ENCODE data around the gene SLC2A9.
"Not testable (repeated sequence)": the region's sequence is repeated elsewhere in the genome, so short reads cannot be mapped to it uniquely, and the experiment has no call there.

The SLC2A9 gene

DNA sequence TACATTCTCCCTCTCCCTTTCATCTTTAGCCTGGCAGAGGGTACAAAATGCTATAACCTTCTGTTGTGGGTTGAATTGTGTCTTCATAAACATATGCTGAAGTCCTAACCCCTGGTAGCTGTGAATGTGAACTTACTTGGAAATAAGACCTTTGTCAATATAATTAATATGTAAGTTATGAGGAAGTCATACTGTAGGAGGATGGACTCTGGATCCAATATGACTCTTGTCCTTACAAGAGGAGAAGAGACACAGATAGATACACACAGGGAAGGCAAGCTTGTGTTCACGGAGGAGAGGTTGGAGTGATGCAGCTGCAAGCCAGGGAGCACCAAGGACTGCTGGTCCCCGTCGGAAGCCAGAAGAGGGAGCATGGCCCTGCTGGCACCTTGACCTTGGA, 94.7 kb downstream of the SLC2A9 start:
- DNase-seq (ENCODE audit: low spot score) = no peak

GRCh38 chr4:9925750-9926439, 95.4 kb downstream of the SLC2A9 start:
- DNase-seq (ENCODE audit: low spot score) = no peak

DNA sequence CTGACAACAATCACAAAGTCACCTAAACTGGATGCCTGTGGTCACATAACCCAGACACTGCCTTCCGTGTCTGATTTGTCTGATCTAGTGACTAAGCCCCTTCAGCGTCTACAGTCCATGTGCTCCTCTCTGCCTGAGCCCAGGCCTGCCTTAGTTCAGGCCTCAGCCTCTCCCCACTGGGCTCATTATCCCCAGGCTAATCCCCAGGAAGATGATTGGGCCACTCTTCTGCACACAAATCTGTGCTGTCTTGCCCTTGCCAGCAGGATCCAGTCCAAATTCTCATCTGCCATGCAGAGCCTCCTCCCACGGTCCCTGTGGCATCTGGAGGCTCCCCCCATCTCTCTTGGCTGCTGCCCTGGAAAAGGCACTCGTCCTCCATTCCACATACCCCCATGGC, 96.5 kb downstream of the SLC2A9 start:
- peak; percentile 36 for DNase-seq (ENCODE audit: low spot score)

DNA sequence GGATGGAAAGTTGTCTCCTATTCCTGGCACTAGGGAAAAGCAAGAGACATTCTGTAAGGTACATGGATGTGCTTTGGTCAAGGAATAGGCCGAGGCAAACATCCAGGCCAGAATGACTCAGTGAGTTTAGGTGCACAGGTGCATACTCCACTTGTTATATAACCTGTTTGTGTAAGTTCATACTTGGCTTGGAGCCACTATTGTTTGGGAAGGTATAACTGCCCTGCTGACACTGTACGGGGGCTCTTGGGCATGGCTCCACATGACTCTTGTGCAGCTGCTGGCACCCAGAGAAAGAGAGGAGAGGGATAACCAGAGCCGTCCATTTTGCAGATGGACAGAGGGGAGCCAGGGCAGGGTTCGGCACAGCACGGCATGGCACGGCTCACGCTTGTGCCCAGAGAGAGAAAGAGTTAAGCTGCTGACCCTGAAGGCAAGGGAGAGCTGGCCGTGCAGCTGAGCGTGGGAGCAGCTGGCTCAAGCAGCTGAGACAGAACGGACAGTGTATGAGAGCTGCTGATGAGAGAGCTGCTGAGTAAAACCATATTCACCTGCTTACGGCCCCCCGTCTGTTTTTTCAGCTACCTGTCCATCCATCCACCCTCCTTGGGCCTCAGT, 98.0 kb downstream of the SLC2A9 start:
- DNase-seq (ENCODE audit: low spot score) = no peak

- DNase-seq (ENCODE audit: low spot score) = no peak
These were observed 100.0 kb downstream of the SLC2A9 start for GRCh38 chr4:9921326-9921725.

GRCh38 chr4:9920029-9920428, 101.3 kb downstream of the SLC2A9 start:
- no peak for DNase-seq (ENCODE audit: low spot score)

DNA sequence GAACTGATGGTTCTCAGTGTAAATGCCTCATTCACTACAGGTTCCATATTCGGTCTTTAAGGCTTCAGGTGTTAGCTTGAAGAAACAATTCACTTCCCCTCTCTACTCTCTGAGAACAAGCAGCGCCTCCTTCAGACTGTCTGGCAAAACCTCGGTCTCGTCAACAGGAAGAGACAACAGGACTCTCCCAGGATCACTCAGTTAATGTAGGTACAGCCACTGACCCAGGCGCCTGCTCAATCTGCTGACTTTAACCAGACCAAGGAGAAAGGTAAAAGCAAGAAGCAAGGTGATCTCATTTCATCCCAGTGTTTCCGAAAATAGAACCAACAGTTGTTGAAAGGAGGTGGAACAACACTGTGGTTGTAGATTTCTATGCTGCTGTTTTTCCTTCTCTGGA, 102.2 kb downstream of the SLC2A9 start:
- DNase-seq (ENCODE audit: low spot score) = no peak

DNA sequence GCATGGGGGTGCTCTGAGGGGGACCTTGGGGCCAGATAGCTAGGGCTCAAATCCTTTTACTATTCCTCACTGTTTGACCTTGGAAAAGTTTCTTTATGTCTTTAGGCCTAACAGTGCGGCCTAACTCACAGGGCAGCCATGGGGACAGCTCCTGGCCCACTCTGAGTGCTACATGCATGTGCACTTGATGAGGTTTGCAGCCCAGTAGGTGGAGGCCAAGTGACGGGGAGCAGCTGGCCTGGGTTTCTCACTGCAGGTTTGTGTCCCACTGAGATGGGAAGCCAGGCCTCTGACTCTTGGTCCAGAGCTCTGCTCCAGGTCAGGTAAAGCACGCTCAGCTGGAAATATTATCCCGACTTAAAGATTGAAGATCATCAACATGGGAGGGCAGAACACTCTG, 102.8 kb downstream of the SLC2A9 start:
- no peak for DNase-seq (ENCODE audit: low spot score)

DNA sequence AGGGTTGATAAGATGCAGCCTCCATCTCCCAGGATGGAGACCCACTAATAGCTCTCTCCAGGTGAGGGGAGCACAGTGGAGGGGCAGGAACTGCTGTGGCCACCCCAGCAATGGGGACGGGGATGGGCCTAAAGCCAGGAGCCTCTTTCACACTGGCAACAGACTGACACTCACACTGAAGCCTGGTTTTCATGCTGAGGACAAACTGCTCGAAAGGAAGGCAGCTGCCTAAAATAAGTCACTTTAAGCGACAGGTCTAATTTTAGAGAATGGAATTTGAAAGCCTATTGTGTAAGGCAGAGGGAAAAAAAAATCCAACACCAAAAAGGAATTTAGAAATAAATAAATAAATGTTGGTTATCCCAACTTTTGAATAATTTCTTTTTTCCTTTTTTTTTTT, 104.4 kb downstream of the SLC2A9 start:
- no peak for DNase-seq (ENCODE audit: low spot score)

GRCh38 chr4:9916346-9916745, 105.0 kb downstream of the SLC2A9 start:
- no peak for DNase-seq (ENCODE audit: low spot score)

DNA sequence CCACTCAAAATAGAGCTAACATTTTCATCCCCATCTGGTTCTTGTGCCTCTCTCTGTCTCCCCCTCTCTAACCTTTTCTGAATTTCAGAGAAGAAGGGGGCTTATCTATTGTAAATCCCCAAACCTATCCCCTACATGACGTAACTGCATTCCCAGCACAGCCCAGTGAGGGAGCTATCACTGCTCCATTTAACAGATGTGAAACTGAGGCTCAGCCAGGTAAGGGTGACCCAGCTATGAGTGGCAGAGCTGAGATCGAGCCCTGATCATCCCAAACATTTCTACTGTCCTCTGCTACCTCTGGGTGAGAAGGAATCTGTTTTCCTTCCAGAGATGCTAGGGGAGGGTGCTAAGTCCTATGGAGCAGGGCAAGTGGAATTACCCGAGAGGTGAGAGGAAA, 107.5 kb downstream of the SLC2A9 start:
- DNase-seq (ENCODE audit: low spot score) = no peak

DNA sequence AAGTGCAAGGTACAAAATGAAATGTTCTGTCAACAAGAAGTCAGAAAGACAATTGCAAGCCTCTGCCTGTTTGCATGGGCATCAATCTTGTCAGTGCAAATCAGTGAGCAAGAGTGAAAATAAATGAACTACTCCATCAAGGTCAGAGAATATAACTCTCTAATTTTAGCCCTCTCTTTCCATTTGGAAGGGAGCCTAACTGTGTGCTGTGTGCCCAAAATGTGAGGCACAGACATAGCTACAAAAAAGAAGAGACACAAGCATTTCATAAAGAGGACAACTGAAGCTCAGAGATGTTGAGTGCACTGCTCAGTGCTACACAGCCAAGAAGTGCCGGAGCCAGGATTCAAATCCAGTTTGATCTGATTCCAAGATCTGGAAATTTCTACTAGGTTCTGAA, 114.3 kb downstream of the SLC2A9 start:
- no peak for DNase-seq (ENCODE audit: low spot score)

DNA sequence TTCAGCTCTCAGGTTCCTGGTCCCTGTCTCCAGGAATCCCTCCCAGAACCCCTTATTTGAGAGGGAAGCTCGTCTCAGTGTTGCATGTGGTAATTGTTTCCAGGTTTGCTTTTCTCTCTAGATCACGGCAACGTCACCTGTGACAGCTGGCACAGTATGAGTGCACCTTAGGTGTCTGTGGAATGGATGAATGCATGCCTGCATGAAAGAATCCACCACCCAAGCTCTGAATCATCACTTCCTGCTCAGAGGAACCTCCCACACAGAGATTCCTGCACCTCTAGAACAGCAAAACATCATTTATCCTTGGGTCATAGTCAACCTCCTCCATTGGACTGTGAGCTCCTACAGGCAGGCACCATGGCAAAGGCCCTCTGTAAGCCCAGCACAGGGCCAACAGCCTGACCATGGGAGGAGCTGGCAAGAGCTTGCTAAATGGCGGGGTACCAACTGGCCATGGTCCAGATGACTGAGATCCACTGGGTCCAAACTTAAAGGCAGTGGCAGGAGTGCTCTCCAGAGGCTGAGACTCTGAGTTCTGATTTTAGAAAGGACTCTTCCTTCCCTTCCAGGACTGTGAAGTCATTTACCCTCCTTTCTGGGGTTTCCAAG, 116.2 kb downstream of the SLC2A9 start:
- DNase-seq (ENCODE audit: low spot score) = no peak

GRCh38 chr4:9903317-9903716, 118.0 kb downstream of the SLC2A9 start:
- DNase-seq (ENCODE audit: low spot score) = no peak

GRCh38 chr4:9901257-9901656, 120.0 kb downstream of the SLC2A9 start:
- DNase-seq (ENCODE audit: low spot score) = no peak

- DNase-seq (ENCODE audit: low spot score) = not testable (repeated sequence)
These were observed 120.7 kb downstream of the SLC2A9 start for GRCh38 chr4:9900633-9901032.

DNA sequence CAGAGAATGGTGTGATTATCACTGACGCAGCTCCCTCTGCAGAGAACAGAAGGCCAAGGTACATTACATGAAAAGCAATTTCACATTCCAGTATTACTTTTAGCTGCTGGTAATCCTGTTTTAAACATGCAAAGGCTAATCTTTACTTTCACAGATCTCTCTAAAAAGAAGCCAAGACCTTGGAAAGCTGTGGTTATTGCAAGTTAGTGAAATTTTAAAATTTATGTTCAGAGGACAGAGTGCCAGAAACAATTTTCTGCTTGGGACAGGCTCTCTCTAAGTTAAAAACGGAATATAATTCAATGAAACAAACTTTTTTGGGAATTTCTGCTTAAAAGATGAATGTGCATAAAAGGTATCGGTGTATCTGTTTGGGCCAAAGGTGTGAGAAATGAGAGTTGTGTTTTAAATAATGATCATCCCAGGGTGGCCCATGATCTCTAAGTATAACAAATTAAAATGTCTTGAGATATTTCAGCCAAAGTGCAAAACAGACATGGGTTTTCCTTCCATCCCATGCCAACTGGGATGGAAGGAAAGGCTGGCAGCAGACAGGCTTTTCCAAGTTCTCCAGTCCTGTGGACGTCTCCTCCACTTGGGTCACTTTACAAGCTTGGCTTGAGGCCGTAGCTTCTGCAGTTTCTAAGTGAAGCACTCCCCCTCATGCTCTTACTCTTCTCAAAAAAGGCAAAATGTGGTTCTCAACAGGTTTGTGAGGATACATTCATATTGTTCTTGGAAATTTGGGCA, 121.8 kb downstream of the SLC2A9 start:
- no peak for DNase-seq (ENCODE audit: low spot score)

GRCh38 chr4:9898596-9899305, 122.5 kb downstream of the SLC2A9 start:
- peak; percentile 3 for DNase-seq (ENCODE audit: low spot score)

DNA sequence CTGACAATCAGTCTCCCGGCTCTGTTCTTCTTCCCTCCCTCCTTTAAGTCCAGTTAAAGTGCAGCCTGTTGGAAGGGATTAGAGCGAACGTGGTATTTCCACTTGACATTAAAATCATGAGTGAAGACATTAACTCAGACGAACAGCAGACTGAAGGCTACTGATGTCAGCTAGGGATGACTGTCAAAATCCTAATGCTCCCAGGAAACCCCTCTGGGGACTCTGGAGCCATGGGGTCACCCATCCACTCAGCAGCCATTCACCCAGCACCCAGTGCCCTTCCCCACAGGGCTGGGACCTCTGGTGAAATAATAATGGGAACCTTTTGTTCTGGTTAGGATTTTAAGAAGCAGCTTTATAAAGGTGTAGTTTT, 126.0 kb downstream of the SLC2A9 start:
- DNase-seq (ENCODE audit: low spot score) = no peak

GRCh38 chr4:9894644-9895332, 126.5 kb downstream of the SLC2A9 start:
- DNase-seq (ENCODE audit: low spot score) = no peak

GRCh38 chr4:9893329-9894108, 127.8 kb downstream of the SLC2A9 start:
- DNase-seq (ENCODE audit: low spot score) = no peak

All from LoVo (cell line).